ENCODE results near the gene TADA3.

DNA sequence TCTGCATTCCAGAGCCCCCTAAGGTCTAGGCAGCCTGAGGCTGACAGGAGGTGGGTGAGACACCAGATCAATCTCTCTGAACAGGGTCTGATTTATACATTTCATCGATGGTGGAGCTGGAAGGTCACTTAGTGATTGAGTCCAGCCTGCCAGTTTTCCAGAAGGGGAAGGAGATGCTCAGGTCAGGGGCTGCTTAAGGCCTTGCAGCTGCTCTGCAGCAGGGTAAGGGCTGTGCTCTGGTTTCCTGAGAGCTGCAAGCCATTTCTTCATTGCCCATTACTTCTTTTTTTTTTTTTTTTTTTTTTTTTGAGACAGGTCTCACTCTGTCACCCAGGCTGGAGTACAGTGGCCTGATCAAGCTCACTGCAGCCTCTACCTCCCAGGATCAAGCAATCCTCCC is 10.7 kb downstream of the TADA3 start:
- TF ChIP-seq CTCF (IDR thresholded peaks at IDR 0.05; ENCODE audit: insufficient read depth, low read length) (no peak), REST (IDR thresholded peaks at IDR 0.05; ENCODE audit: insufficient replicate concordance, low read depth) (no peak), POLR2AphosphoS5 (IDR thresholded peaks at IDR 0.05; ENCODE audit: low read depth) (peak; percentile 42; the same call in 1 of the 2 replicates)
